ENCODE results near the gene HES4.

Gene HES4

DNA sequence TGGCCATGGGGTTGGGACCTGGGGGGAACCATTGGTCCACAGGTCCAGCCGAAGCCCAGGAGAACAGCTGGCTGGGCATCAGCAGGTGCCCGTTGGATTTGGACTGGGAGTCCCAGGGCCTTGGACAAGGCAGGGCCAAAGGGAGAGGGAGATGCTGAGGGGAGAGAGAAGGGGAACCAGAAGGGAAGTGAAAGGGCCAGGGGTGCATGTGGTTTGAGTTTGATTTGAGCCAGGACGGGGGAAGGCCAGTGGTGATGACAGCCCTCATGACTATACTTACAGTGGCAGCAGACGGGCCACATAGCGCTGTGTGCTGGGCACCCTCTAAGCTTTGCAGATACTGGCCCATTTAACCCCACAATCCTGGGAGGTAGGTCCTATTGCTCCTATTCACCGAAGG lies 38.8 kb upstream of the HES4 start:
- no peak overlapping the region for H2BK5ac ChIP-seq (ENCODE audit: low read length)
- H3K4me3 ChIP-seq (ENCODE audit: low read length in 2 of 2): no peak overlapping the region
- peak overlapping the region; percentile 43 for H4K8ac ChIP-seq (ENCODE audit: low read depth, low read length)
- no peak overlapping the region for H2BK12ac ChIP-seq (ENCODE audit: low read length)
- no CpG with 5 or more reads among the region's 6 CpGs for WGBS, 2 donors (ENCODE audit: extremely low coverage in 2 of 2, insufficient read length in 2 of 2, insufficient replicate concordance in 1 of 2)
- no peak overlapping the region for H3K18ac ChIP-seq (ENCODE audit: low read length)
- H2AFZ ChIP-seq (ENCODE audit: low read length): no peak overlapping the region
- no peak overlapping the region for H2BK120ac ChIP-seq (ENCODE audit: low read depth, low read length)
- H3K9ac ChIP-seq (ENCODE audit: low read depth, low read length, poor library complexity): no peak overlapping the region
- H3K27me3 ChIP-seq (ENCODE audit: control insufficient read depth in 3 of 3, insufficient read depth in 3 of 3, low read depth in 1 of 3, low read length in 3 of 3): peaks cover 0 to 5% (median 0%) of the 10 kb centered on the region in 3 experiments
- H3K9me3 ChIP-seq (replicated peaks in 1 of 2; ENCODE audit: control insufficient read depth in 2 of 2, insufficient read depth in 1 of 2, low read depth in 1 of 2, low read length in 2 of 2): no peaks in the 10 kb centered on the region
- no peak for DNase-seq (ENCODE audit: low spot score)
- H3K14ac ChIP-seq (ENCODE audit: low read length): peak overlapping the region; percentile 64
- H3K36me3 ChIP-seq (replicated peaks in 1 of 2; ENCODE audit: control insufficient read depth in 2 of 2, insufficient read depth in 2 of 2, low read length in 2 of 2): peaks cover 37 to 58% of the 10 kb centered on the region in 2 donors
- H3K4ac ChIP-seq (ENCODE audit: low read length): no peak overlapping the region
- no peak overlapping the region for H2BK15ac ChIP-seq (ENCODE audit: low read length)
- no peak overlapping the region for H3K23ac ChIP-seq (ENCODE audit: low read depth, low read length, poor library complexity)
- H2AK5ac ChIP-seq (ENCODE audit: low read depth, low read length): no peak overlapping the region
- no peak overlapping the region for H3K4me2 ChIP-seq (ENCODE audit: insufficient read depth, low read length, poor library complexity, severe bottlenecking)
- no peak overlapping the region for H3K27ac ChIP-seq (replicated peaks; ENCODE audit: low read length)
- peaks cover 2 to 32% of the 10 kb centered on the region in 2 donors for H3K4me1 ChIP-seq (ENCODE audit: control insufficient read depth in 2 of 2, insufficient read depth in 1 of 2, low read depth in 1 of 2, low read length in 2 of 2)
- H4K91ac ChIP-seq (ENCODE audit: low read depth, low read length, poor library complexity): no peak overlapping the region
- H3K79me1 ChIP-seq (ENCODE audit: low read depth, low read length): peaks cover 44% of the 10 kb centered on the region

DNA sequence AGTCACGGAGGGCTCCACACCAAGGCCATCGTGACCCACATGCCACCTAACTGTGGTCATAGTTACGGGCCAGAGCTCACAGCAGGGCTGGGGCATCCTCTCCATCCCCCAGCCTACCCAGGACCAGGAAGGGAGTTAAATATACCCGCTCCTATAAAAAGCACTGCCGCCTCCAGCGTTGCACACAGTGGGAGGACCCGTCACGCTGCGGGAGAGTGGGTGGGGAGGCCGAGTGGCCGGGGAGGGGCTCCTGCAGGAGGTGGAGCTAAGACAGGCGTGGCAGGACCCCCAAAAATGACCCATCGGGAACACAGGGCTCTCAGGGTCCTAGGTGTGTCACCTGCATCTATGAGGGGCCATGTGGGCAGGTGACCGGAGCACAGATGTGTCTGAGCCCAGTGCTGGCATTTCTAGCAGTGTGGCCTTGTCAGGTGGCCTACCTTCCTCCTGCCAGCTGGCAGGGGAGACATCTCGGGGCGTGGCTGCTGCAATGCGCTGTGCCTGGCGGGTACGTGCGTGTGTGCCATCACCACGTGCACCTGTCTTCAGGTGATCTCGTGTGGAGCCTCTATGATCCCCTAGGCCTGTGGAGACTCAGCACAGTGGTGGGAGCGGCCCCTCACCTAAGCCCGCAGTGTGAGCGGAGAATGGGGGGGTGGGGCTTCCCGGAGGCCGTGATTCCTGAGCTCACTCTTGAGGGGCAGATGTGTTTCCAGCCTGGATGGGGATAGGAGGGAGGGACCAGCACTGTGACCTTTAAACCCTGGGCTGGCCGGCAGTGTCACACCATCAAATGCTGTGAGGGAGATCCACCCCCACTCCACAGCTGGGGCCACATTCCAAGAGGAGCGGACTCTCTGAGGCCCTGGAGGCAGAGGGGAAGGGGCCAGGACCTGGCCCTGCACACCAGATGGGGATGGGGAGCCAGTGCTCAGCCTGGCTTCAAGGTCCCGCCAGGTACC lies 37.8 kb upstream of the HES4 start:
- peak overlapping the region; percentile 77 for H3K9ac ChIP-seq (ENCODE audit: low read depth, low read length, poor library complexity)
- no peak overlapping the region for H4K91ac ChIP-seq (ENCODE audit: low read depth, low read length, poor library complexity)
- peak overlapping the region; percentile 73 for H2BK12ac ChIP-seq (ENCODE audit: low read length)
- whole genome bisulfite sequencing, 2 donors (ENCODE audit: extremely low coverage in 2 of 2, insufficient read length in 2 of 2, insufficient replicate concordance in 1 of 2): no CpG with 5 or more reads among the region's 30 CpGs
- H3K18ac ChIP-seq (ENCODE audit: low read length): no peak overlapping the region
- no peak overlapping the region for H4K8ac ChIP-seq (ENCODE audit: low read depth, low read length)
- H3K9me3 ChIP-seq (replicated peaks in 1 of 2; ENCODE audit: control insufficient read depth in 2 of 2, insufficient read depth in 1 of 2, low read depth in 1 of 2, low read length in 2 of 2): no peaks in the 10 kb centered on the region
- H3K4ac ChIP-seq (ENCODE audit: low read length): no peak overlapping the region
- H3K23ac ChIP-seq (ENCODE audit: low read depth, low read length, poor library complexity): peak overlapping the region; percentile 55
- no peak for DNase-seq (ENCODE audit: low spot score)
- no peak overlapping the region for H2AK5ac ChIP-seq (ENCODE audit: low read depth, low read length)
- no peak overlapping the region for H2BK5ac ChIP-seq (ENCODE audit: low read length)
- H3K4me3 ChIP-seq (ENCODE audit: low read length in 2 of 2): no peak overlapping the region
- no peak overlapping the region for H2BK120ac ChIP-seq (ENCODE audit: low read depth, low read length)
- no peak overlapping the region for H3K4me2 ChIP-seq (ENCODE audit: insufficient read depth, low read length, poor library complexity, severe bottlenecking)
- H2BK15ac ChIP-seq (ENCODE audit: low read length): no peak overlapping the region
- peaks cover 33 to 48% of the 10 kb centered on the region in 2 donors for H3K36me3 ChIP-seq (replicated peaks in 1 of 2; ENCODE audit: control insufficient read depth in 2 of 2, insufficient read depth in 2 of 2, low read length in 2 of 2)
- H3K27me3 ChIP-seq (ENCODE audit: control insufficient read depth in 3 of 3, insufficient read depth in 3 of 3, low read depth in 1 of 3, low read length in 3 of 3): peaks cover 0 to 5% (median 0%) of the 10 kb centered on the region in 3 experiments
- peaks cover 4 to 33% of the 10 kb centered on the region in 2 donors for H3K4me1 ChIP-seq (ENCODE audit: control insufficient read depth in 2 of 2, insufficient read depth in 1 of 2, low read depth in 1 of 2, low read length in 2 of 2)
- H3K27ac ChIP-seq (replicated peaks; ENCODE audit: low read length): no peak overlapping the region
- H3K79me1 ChIP-seq (ENCODE audit: low read depth, low read length): peaks cover 37% of the 10 kb centered on the region
- H3K14ac ChIP-seq (ENCODE audit: low read length): peak overlapping the region; percentile 38
- H2AFZ ChIP-seq (ENCODE audit: low read length): no peak overlapping the region

DNA sequence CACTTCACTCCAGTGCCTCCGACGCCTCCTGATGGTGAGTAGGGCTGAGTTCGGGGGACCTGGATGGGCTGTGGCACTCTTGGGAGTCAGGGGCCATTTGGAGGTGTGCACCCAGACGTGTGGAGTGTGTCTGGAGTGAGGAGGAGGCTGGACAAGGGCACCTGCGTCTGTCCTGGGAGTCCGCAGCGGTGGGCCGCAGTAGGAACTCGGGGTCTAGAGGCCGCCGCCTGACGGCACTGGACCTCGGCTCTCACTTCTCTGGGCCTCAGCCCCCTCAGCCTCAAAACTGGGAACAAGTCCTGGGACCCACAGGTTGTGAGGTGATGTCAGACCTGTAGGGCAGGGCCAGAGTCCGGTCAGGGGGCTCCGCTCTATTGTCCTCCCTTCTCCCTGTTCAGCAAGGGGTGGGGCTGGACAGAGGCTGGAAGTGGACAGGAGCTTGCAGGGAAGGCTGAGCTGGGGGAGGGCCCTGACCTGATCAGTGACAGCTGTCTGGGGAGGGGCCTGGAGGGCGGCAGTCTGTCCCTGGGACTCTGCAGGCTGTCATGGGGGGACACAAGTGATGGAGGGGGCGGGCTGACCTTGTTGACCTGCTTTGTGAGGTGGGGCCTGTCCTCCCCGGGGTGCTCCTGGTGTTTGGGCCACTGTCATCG lies 35.5 kb upstream of the HES4 start:
- peaks cover 0 to 5% (median 0%) of the 10 kb centered on the region in 3 experiments for H3K27me3 ChIP-seq (ENCODE audit: control insufficient read depth in 3 of 3, insufficient read depth in 3 of 3, low read depth in 1 of 3, low read length in 3 of 3)
- H3K4ac ChIP-seq (ENCODE audit: low read length): no peak overlapping the region
- H3K79me1 ChIP-seq (ENCODE audit: low read depth, low read length): peaks cover 24% of the 10 kb centered on the region
- peak overlapping the region; percentile 30 for H3K9ac ChIP-seq (ENCODE audit: low read depth, low read length, poor library complexity)
- whole genome bisulfite sequencing, 2 donors (ENCODE audit: extremely low coverage in 2 of 2, insufficient read length in 2 of 2, insufficient replicate concordance in 1 of 2): no CpG with 5 or more reads among the region's 19 CpGs
- H4K91ac ChIP-seq (ENCODE audit: low read depth, low read length, poor library complexity): no peak overlapping the region
- peak overlapping the region; percentile 84 for H3K14ac ChIP-seq (ENCODE audit: low read length)
- peaks cover 25 to 38% of the 10 kb centered on the region in 2 donors for H3K36me3 ChIP-seq (replicated peaks in 1 of 2; ENCODE audit: control insufficient read depth in 2 of 2, insufficient read depth in 2 of 2, low read length in 2 of 2)
- no peak overlapping the region for H2BK15ac ChIP-seq (ENCODE audit: low read length)
- DNase-seq (ENCODE audit: low spot score): no peak
- no peak overlapping the region for H3K23ac ChIP-seq (ENCODE audit: low read depth, low read length, poor library complexity)
- peak overlapping the region; percentile 60 for H2AK5ac ChIP-seq (ENCODE audit: low read depth, low read length)
- H3K4me2 ChIP-seq (ENCODE audit: insufficient read depth, low read length, poor library complexity, severe bottlenecking): no peak overlapping the region
- no peak overlapping the region for H3K18ac ChIP-seq (ENCODE audit: low read length)
- no peak overlapping the region for H3K27ac ChIP-seq (replicated peaks; ENCODE audit: low read length)
- H4K8ac ChIP-seq (ENCODE audit: low read depth, low read length): no peak overlapping the region
- no peak overlapping the region for H2BK12ac ChIP-seq (ENCODE audit: low read length)
- H2AFZ ChIP-seq (ENCODE audit: low read length): no peak overlapping the region
- H2BK120ac ChIP-seq (ENCODE audit: low read depth, low read length): no peak overlapping the region
- peaks cover 22 to 49% of the 10 kb centered on the region in 2 donors for H3K4me1 ChIP-seq (ENCODE audit: control insufficient read depth in 2 of 2, insufficient read depth in 1 of 2, low read depth in 1 of 2, low read length in 2 of 2)
- peaks cover 0 to 1% of the 10 kb centered on the region in 2 donors for H3K9me3 ChIP-seq (replicated peaks in 1 of 2; ENCODE audit: control insufficient read depth in 2 of 2, insufficient read depth in 1 of 2, low read depth in 1 of 2, low read length in 2 of 2)
- no peak overlapping the region for H2BK5ac ChIP-seq (ENCODE audit: low read length)
- H3K4me3 ChIP-seq (ENCODE audit: low read length in 2 of 2): no peak overlapping the region

DNA sequence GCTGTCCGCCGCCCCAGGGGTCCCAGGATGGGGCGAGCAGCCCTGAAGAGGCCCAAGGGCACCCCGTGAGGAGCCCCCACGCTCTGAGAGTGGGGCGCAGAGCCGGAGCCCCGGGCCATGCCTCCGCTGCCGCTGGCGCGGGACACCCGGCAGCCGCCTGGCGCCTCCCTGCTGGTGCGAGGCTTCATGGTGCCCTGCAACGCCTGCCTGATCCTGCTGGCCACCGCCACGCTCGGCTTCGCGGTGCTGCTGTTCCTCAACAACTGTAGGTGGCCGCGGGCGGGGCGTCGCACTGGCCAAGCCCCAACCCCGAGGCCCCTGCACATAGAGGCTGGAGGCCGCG lies 34.5 kb upstream of the HES4 start:
- Histone ChIP-seq H2BK15ac (ENCODE audit: low read length) (peak overlapping the region; percentile 89), H4K8ac (ENCODE audit: low read depth, low read length) (no peak overlapping the region), H2BK5ac (ENCODE audit: low read length) (no peak overlapping the region), H2BK120ac (ENCODE audit: low read depth, low read length) (no peak overlapping the region), H3K4me1 (ENCODE audit: control insufficient read depth in 2 of 2, insufficient read depth in 1 of 2, low read depth in 1 of 2, low read length in 2 of 2) (peaks cover 22 to 45% of the 10 kb centered on the region in 2 donors), H2BK12ac (ENCODE audit: low read length) (no peak overlapping the region), H3K18ac (ENCODE audit: low read length) (peak overlapping the region; percentile 96), H3K9ac (ENCODE audit: low read depth, low read length, poor library complexity) (peak overlapping the region; percentile 72), H3K36me3 (replicated peaks in 1 of 2; ENCODE audit: control insufficient read depth in 2 of 2, insufficient read depth in 2 of 2, low read length in 2 of 2) (peaks cover 25 to 38% of the 10 kb centered on the region in 2 donors), H3K4ac (ENCODE audit: low read length) (no peak overlapping the region), H3K27me3 (ENCODE audit: control insufficient read depth in 3 of 3, insufficient read depth in 3 of 3, low read depth in 1 of 3, low read length in 3 of 3) (peaks cover 0 to 5% (median 0%) of the 10 kb centered on the region in 3 experiments), H3K4me2 (ENCODE audit: insufficient read depth, low read length, poor library complexity, severe bottlenecking) (peak overlapping the region; percentile 77), H3K9me3 (replicated peaks in 1 of 2; ENCODE audit: control insufficient read depth in 2 of 2, insufficient read depth in 1 of 2, low read depth in 1 of 2, low read length in 2 of 2) (peaks cover 0 to 1% of the 10 kb centered on the region in 2 donors), H3K4me3 (ENCODE audit: low read length in 2 of 2) (peak overlapping the region in 1 of 2 donors; percentile 38), H3K23ac (ENCODE audit: low read depth, low read length, poor library complexity) (peak overlapping the region; percentile 65), H2AFZ (ENCODE audit: low read length) (no peak overlapping the region), H3K14ac (ENCODE audit: low read length) (no peak overlapping the region), H4K91ac (ENCODE audit: low read depth, low read length, poor library complexity) (no peak overlapping the region), H3K27ac (replicated peaks; ENCODE audit: low read length) (no peak overlapping the region), H2AK5ac (ENCODE audit: low read depth, low read length) (peak overlapping the region; percentile 88), H3K79me1 (ENCODE audit: low read depth, low read length) (peaks cover 22% of the 10 kb centered on the region)
- DNase-seq (ENCODE audit: low spot score): no peak
- WGBS, 2 donors (ENCODE audit: extremely low coverage in 2 of 2, insufficient read length in 2 of 2, insufficient replicate concordance in 1 of 2): no CpG with 5 or more reads among the region's 30 CpGs

All from neuronal stem cell (in vitro differentiated cells).